Type B pancreatic cell (in vitro differentiated cells): Measurements from ENCODE around the gene SGMS1. TPM values are rescaled to one million over a fixed set of nuclear protein-coding genes. Genes with fewer than 3 reads are reported as not detected.

Experiments
- DNase-seq: peaks from one replicate; pipeline ENCODE4 v3.0.0; 2021; ENCODE audit warnings: mixed read lengths; ENCODE audit not compliant: unreplicated experiment; ENCODE audit errors: extremely low spot score
- H3K27ac Mint-ChIP-seq: 2 replicates; pipeline ENCODE4 v1.8.0; 2021; ENCODE audit warnings: mild to moderate bottlenecking, mixed read lengths
- H3K27me3 Mint-ChIP-seq: 2 replicates; pipeline ENCODE4 v1.8.0; 2021; ENCODE audit warnings: mixed read lengths
- H3K36me3 Mint-ChIP-seq: 2 replicates; pipeline ENCODE4 v1.8.0; 2021; ENCODE audit warnings: mixed read lengths
- H3K4me1 Mint-ChIP-seq: one replicate; pipeline ENCODE4 v1.8.0; 2021; ENCODE audit warnings: mixed read lengths; ENCODE audit not compliant: unreplicated experiment
- H3K4me3 Mint-ChIP-seq: 2 replicates; pipeline ENCODE4 v1.8.0; 2021; ENCODE audit warnings: mild to moderate bottlenecking, mixed read lengths
- H3K9me3 Mint-ChIP-seq: 2 replicates; pipeline ENCODE4 v1.8.0; 2021; ENCODE audit warnings: mixed read lengths
- CTCF ChIP-seq: fragments of 200-600 bp; sonication (generic); conservative IDR thresholded peaks from 2 replicates; pipeline ENCODE4 v1.5.0; 2021; ENCODE audit warnings: antibody characterized with exemption, mild to moderate bottlenecking
- total RNA-seq: library from RNA; stranded (reverse); gene quantifications from 2 replicates; pipeline ENCODE4 v1.2.1, GENCODE V29; 2021; ENCODE audit warnings: low replicate concordance

The SGMS1 gene
- total RNA-seq, 1 donor from 2014 or later = 15.1 TPM

DNA sequence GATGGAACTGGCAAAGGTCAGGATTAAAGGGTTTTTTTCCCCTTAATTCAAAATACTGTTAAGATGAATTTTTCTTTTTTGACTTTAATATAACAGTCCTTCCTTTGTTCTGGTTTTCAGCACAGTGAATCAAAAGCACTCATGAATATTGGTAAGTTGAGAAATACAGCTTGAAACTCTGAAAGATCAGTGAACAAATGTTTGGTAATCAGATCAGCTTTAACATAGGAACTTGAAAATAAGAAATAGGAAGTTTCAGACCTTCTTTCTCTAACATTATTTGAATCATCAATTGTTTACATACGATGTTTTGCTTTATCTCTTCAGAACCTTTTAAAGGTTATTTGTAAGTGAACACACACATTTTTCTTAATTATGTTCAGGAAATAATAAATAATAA is 90.5 kb downstream of the SGMS1 start:
- no peaks in the 10 kb centered on the region for H3K27me3 Mint-ChIP-seq
- H3K9me3 Mint-ChIP-seq = no peaks in the 10 kb centered on the region
- TF ChIP-seq CTCF = no peak
- H3K4me3 Mint-ChIP-seq = no peak overlapping the region
- no peaks in the 10 kb centered on the region for H3K4me1 Mint-ChIP-seq
- no peak overlapping the region for H3K27ac Mint-ChIP-seq
- H3K36me3 Mint-ChIP-seq = no peaks in the 10 kb centered on the region
- no peak for DNase-seq

GRCh38 chr10:50531388-50532077 is 92.2 kb downstream of the SGMS1 start:
- no peak for DNase-seq
- Mint-ChIP-seq H3K27me3 (no peaks in the 10 kb centered on the region), H3K4me3 (no peak overlapping the region), H3K4me1 (no peaks in the 10 kb centered on the region), H3K9me3 (no peaks in the 10 kb centered on the region), H3K27ac (no peak overlapping the region), H3K36me3 (no peaks in the 10 kb centered on the region)
- no peak for TF ChIP-seq CTCF

GRCh38 chr10:50529660-50530059 is 94.1 kb downstream of the SGMS1 start:
- Mint-ChIP-seq H3K4me1 (no peaks in the 10 kb centered on the region), H3K27ac (no peak overlapping the region), H3K4me3 (no peak overlapping the region), H3K9me3 (no peaks in the 10 kb centered on the region), H3K27me3 (no peaks in the 10 kb centered on the region), H3K36me3 (no peaks in the 10 kb centered on the region)
- DNase-seq = no peak
- TF ChIP-seq CTCF = no peak

GRCh38 chr10:50528206-50528605 is 95.5 kb downstream of the SGMS1 start:
- Mint-ChIP-seq H3K9me3 (no peaks in the 10 kb centered on the region), H3K27ac (no peak overlapping the region), H3K36me3 (no peaks in the 10 kb centered on the region), H3K27me3 (no peaks in the 10 kb centered on the region), H3K4me1 (no peaks in the 10 kb centered on the region), H3K4me3 (no peak overlapping the region)
- no peak for DNase-seq
- no peak for TF ChIP-seq CTCF

- Mint-ChIP-seq H3K4me1 (peaks cover 5% of the 10 kb centered on the region), H3K4me3 (no peak overlapping the region), H3K9me3 (no peaks in the 10 kb centered on the region), H3K27ac (no peak overlapping the region), H3K27me3 (no peaks in the 10 kb centered on the region), H3K36me3 (no peaks in the 10 kb centered on the region)
- TF ChIP-seq CTCF = no peak
- DNase-seq = no peak
These were observed 96.2 kb downstream of the SGMS1 start for GRCh38 chr10:50527442-50528043.
